HG03045 (cell line): Measurements from ENCODE around the gene RBL1.

Experiments
- ATAC-seq: cut with Tn5 transposase; IDR thresholded peaks from one replicate; pipeline ENCODE4 v1.9.1; 2021; ENCODE audit warnings: mild to moderate bottlenecking, moderate library complexity; ENCODE audit not compliant: unreplicated experiment

The RBL1 gene

GRCh38 chr20:36951979-36952738 lies 143.6 kb downstream of the RBL1 start:
- ATAC-seq, result no peak

- peak; percentile 89 for ATAC-seq
These were observed 144.4 kb downstream of the RBL1 start, which contains the start of gene SAMHD1 for GRCh38 chr20:36951198-36951978. TSS of gene SAMHD1 (minus strand) at chr20:36951708. CDS start at chr20:36951643, 65 bp downstream.

DNA sequence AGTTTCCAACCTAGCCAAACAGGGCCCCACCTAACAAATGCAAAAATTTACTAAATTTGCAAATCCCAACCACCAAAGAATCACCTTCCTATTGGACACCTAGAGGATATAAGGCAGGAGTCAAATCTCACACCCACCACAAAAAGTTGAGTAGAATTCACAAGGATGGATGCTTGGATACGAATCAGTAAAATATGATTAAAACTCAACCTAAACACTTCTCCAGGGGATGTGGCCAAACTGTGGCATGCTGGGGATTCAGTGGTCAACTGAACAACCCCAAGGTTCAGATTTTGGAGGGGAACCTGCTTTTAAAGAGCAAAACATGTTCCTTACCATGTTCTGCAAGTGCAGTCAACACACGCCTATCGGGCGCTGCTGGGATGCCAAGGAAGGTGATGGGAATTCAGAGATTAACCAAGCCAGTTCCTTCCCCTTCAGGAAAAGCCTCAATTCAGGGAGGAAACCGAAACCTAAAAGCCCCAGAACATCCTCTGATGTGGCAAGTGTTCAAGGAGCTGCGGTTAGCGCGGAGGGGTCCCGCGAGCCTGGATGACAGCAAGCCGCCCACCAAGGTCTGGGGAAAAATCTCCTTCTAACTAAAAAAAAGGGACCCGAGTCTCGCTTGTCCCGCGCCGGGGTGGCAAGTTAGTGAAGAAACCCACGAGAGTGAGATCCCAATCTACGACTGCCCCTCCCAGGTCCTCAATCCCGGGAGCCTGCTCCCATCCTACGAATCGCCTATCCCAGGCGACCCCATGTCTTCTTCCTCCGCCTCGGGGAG lies 145.2 kb downstream of the RBL1 start:
- ATAC-seq, result no peak
